Measurements from ENCODE around the gene MYO1F.

Gene MYO1F

DNA sequence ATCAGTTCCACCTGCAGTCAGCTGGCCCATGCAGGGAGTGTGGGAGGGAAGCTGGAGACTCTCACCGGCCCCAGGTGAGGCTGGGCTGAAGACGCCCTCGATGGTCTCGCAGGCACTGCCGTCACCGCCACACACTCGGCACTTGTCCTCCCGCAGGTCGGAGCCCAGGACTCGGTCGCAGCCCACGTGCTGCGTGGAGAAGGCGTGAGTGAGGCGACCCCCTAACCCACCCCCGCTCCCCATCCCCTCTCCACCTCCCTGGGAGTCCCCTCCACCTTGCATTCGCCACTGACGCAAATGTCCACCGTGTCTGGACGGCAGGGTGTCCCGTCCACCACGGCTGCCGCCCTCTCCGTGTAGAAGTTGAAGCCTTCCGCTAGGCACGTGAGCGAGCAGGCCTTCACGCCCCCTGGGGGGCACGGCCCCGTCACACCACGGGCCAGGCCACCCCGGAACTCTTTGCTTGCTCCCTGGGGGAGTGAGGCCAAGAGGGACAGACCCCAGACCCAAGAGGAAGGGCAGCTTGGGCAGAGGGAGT lies 12.0 kb upstream of the MYO1F start:
- no peak overlapping the region for H3K4me3 ChIP-seq (replicated peaks in 1 of 2; ENCODE audit: low read depth in 2 of 2, low read length in 2 of 2)
- DNase-seq (ENCODE audit: low read depth in 2 of 2): no peak
- TF ChIP-seq, protein P1, sequence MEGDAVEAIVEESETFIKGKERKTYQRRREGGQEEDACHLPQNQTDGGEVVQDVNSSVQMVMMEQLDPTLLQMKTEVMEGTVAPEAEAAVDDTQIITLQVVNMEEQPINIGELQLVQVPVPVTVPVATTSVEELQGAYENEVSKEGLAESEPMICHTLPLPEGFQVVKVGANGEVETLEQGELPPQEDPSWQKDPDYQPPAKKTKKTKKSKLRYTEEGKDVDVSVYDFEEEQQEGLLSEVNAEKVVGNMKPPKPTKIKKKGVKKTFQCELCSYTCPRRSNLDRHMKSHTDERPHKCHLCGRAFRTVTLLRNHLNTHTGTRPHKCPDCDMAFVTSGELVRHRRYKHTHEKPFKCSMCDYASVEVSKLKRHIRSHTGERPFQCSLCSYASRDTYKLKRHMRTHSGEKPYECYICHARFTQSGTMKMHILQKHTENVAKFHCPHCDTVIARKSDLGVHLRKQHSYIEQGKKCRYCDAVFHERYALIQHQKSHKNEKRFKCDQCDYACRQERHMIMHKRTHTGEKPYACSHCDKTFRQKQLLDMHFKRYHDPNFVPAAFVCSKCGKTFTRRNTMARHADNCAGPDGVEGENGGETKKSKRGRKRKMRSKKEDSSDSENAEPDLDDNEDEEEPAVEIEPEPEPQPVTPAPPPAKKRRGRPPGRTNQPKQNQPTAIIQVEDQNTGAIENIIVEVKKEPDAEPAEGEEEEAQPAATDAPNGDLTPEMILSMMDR (IDR thresholded peaks at IDR 0.05; ENCODE audit: low read depth, low read length): no peak

DNA sequence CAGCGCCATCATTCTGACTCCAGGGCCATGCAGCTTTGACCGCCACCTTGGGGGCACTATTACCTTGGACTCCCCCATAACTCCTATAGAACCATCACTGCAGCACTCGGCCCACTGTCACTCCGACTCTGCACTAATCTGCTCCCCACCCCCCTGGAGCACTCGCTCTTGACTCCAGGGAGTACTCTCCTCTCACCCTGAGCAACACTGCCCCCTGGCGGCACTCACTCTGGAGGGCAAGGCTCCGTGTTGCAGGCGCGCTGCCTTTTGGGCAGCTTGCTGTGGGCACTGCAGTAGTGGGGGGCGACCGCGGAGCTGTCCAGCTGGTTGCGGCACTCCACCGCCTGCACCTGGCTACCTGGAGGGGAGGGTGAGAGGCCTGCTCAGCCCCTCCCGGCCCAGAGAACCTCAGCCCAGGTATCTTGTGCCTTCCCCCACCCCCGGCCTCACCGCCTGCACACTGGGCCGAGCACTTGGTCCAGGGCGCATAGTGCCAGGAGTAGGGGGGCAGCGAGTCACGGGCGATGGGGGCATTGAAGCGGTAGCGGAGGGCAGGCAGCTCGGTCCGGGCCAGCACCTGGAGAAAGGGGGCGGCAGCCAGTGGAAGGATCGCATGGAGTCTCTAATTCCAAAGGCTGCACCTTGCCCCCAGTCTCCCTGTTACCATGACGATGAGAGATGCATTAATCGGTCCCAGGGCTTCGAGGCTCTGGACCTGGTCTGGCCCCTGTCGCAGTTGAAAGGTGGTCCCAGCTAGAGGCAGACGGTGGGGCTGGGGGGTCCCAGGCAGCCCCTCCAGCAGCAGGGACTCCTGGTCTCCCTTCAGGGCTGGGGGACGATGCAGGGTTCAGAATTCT lies 8.9 kb upstream of the MYO1F start:
- peak; percentile 34 to 44 for DNase-seq (ENCODE audit: low read depth in 2 of 2)
- TF ChIP-seq, protein P1 (IDR thresholded peaks at IDR 0.05; ENCODE audit: low read depth, low read length): peak; percentile 69
- H3K4me3 ChIP-seq (replicated peaks in 1 of 2; ENCODE audit: low read depth in 2 of 2, low read length in 2 of 2): no peak overlapping the region

DNA sequence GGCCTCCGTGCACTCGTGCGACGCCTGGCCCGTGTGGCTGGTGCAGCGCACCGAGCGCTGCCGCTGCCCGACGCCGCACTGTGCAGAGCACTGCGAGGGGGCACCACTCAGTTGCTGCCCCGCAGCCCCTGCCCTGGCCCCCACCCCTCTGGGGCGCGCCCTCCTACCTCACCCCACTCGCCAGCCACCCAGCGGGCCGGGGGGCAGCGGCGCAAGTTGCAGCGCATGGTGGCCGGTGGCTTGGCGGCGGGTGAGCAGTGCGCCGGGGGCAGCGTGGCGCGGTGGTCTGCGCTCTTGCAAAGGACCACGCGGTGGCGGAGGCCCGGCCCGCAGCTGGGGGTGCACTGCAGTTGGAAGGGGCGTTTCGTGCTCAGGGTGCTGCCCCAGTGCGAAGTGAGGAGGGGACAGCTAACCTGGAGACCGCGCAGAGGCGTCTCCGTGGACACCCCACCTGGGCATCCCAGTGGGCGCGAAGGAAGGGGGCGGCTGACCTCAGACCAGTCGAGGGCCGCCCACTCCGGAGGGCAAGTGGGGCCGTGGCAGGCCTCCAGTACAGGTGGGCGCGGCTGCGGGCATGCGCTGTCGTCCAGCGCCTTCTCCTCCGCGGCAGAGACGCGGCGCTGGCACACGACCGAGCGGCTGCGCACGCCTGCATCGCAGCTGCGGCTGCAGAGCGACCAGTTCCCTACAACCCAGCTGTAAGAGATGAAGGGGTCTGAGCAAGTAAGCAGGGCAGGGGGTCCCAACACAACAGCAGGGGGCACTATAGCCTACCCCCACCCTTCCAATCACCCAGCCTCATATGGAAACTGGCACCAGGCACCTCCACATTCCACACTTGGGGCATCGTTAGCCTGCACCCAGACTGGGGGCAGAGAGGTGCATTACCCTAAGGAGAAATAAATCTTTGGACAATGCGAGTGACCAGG lies 8.0 kb upstream of the MYO1F start:
- TF ChIP-seq, protein P1 (IDR thresholded peaks at IDR 0.05; ENCODE audit: low read depth, low read length): no peak
- H3K4me3 ChIP-seq (replicated peaks in 1 of 2; ENCODE audit: low read depth in 2 of 2, low read length in 2 of 2): no peak overlapping the region
- DNase-seq (ENCODE audit: low read depth in 2 of 2): no peak

DNA sequence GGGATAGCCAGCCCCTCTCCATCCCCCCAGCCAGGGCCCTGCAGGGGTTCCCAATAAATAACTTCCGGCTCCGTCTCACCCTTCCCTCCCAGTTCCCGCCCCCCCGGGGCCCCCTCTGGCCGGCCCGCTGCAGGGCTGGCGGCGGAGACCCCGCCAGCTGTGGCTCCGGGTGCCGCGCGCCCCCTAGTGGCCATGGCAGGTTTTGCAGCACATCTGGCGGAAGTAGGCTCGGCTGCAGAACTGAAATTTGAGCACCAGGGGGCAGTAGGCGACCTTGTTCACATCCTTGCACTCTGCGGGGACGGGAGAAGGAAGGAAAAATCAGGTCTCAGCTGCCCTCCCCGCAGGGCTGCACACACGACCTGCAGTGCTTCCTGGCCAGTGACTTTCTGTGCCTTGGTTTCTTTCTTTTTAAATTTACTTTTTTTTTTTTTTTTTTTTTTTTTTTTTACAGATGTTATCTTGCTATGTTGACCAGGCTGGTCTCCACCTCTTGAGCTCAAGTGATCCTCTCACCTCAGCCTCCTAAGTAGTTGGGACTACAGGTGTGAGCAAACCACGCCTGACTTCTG lies 3.6 kb upstream of the MYO1F start:
- no peak overlapping the region for H3K4me3 ChIP-seq (replicated peaks in 1 of 2; ENCODE audit: low read depth in 2 of 2, low read length in 2 of 2)
- peak; percentile 80 to 82 for DNase-seq (ENCODE audit: low read depth in 2 of 2)
- TF ChIP-seq, protein P1 (IDR thresholded peaks at IDR 0.05; ENCODE audit: low read depth, low read length): peak; percentile 94

DNA sequence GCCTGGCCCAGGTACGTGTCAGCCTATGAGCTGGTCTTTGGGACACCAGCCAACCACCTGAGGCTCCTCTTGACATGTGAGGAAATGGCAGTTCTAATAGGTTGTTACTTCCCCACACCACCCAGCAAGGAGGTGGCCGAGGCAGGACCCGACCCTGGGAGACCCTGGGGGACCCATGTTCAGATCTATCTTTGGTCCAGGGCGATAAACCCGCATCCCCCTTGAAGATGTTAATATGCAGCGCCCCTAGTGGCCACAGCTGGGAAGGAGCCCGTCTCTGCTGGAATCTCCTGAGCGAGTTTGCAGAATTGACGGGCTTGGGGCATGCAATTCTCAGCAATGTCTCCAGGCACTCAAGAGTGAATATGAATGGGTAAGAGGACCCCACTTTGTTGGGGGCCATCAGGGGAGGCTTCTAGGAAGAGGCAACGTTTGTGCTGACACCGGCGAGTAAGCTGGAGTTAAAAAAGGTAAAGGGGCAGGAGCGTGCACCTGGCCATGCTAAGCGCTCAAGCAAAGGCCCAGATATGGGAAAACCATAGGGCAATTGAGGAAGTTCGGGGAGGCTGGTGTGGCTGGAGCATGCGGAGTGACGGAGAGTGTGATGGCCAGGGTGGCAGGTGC lies 1.5 kb upstream of the MYO1F start:
- peak; percentile 69 to 74 for DNase-seq (ENCODE audit: low read depth in 2 of 2)
- TF ChIP-seq, protein P1 (IDR thresholded peaks at IDR 0.05; ENCODE audit: low read depth, low read length): peak; percentile 91
- no peak overlapping the region for H3K4me3 ChIP-seq (replicated peaks in 1 of 2; ENCODE audit: low read depth in 2 of 2, low read length in 2 of 2)

DNA sequence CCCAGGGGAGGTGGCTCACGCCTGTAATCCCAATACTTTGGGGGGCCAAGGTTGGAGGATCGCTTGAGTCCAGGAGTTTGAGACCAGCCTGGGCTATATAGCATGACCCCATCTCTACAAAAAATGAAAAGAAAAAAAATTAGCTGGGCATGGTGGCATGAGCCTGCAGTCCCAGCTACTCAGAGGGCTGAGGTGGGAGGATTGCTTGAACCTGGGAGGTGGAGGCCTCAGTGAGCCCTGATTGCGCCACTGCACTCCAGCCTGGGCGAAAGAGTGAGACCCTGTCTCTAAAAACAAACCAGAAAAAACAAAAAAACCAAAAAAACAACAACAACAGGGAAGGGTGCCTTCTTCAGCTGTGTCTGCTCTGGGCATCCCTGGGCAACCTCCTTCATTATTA lies 499 bp upstream of the MYO1F start:
- TF ChIP-seq, protein P1 (IDR thresholded peaks at IDR 0.05; ENCODE audit: low read depth, low read length): no peak
- no peak overlapping the region for H3K4me3 ChIP-seq (replicated peaks in 1 of 2; ENCODE audit: low read depth in 2 of 2, low read length in 2 of 2)
- no peak for DNase-seq (ENCODE audit: low read depth in 2 of 2)
